NCI-H2107 treated with DMSO at 0.1 percent for 48 hours (cell line): ENCODE results near the gene EIF4G1.

ENCODE experiments used
- DNase-seq: peaks from one replicate; lab custom pipeline; 2025; ENCODE audit not compliant: unreplicated experiment; lab: John Stamatoyannopoulos, UW

EIF4G1 gene

GRCh38 chr3:184350618-184351017 lies 36.2 kb downstream of the EIF4G1 start:
- DNase-seq: no peak

GRCh38 chr3:184351511-184352148 lies 37.2 kb downstream of the EIF4G1 start:
- DNase-seq: no peak

- no peak for DNase-seq
These were observed 37.9 kb downstream of the EIF4G1 start for GRCh38 chr3:184352149-184352785.

- DNase-seq: no peak
These were observed 38.6 kb downstream of the EIF4G1 start for GRCh38 chr3:184352897-184353545.

DNA sequence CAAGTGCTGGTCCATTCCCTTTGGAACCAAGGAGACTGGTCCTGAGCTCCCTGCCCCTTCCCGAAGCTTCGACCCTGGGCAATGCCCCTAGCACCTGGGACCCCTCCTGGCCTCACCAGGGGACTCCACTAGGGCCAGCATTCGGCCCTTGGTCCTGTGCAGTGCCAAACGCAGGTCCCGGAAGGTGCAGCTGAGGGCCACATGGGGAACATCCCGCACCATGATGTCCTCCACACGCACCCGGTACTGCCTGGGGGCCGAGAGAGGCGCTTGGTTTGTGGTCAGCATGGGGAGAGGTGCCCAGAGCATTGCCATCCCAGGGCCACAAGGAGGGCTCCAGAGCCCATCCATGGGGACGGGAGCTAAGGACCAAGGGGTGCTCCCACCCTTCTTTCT lies 39.1 kb downstream of the EIF4G1 start:
- DNase-seq: no peak

DNA sequence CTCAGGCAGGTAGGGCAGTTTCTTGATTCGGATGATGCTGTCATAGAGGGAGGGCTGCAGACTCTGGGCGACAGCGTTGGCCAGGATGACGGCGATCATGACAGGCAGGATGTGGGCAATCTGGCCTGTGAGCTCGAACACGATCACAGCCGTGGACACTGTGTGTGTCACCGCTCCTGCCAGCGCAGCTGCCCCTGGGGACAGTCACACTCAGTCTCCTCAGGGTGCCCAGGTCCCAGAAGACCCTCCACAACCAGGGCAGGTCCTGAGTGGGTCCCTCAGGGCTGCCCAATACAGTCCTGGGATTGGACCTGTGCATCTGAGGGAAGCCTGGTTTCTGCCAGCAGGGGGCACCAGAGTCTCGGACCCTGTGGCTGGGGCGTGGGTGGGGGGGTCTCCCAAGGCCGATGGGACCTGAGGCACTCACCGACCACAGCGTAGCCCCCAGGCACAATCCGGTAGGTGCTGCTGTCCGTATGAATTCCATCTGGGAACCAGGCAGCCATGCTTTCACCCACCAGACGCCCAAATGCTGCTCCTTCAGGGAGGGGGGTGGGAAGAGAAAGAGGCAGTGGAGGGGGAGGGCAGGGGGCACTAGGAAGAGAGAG lies 39.8 kb downstream of the EIF4G1 start:
- DNase-seq: no peak

GRCh38 chr3:184354754-184355153 lies 40.3 kb downstream of the EIF4G1 start:
- no peak for DNase-seq

DNA sequence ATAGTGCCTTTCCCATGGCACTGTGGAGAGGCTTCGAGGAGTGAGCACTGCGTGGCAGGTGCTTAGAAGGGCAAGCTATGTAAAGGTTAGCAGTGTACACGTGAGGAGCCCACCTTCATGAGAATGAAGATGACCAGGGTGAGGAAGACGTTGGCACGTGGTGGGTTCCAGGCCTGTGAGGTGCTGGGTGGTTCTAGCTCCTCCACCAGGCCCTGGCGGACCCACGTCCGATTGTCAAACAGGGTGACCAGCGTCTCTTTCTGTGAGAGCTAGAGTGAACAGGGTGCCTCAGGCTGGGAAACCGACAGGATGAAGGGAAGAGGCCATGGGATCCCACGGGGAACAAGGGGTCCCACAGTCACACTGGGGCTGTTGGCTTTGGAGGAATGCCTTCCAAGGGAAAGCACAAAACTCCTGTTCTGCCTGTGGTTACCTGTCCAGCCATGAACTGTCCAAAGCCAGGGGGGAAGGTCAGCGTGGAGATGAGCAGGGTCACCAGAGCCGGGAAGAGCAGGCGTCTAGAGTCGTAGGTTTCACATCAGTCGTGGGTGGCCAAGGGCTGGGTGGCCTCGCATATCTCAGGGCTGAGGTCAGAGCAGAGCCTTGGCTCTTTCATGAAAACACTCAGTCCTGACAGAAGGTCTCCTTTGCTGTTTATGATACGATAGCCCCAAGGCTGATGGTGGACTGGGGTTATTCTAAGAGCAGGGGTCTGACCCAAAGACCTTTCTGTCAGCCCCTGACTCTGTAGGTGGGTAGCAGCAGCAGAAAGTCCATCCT lies 41.0 kb downstream of the EIF4G1 start:
- no peak for DNase-seq

GRCh38 chr3:184357248-184358123 lies 43.1 kb downstream of the EIF4G1 start:
- DNase-seq: no peak

GRCh38 chr3:184358124-184358767 lies 43.8 kb downstream of the EIF4G1 start:
- no peak for DNase-seq

GRCh38 chr3:184358921-184359350 lies 44.5 kb downstream of the EIF4G1 start:
- no peak for DNase-seq

- no peak for DNase-seq
These were observed 45.2 kb downstream of the EIF4G1 start for GRCh38 chr3:184359610-184360009.

- no peak for DNase-seq
These were observed 45.9 kb downstream of the EIF4G1 start for GRCh38 chr3:184360070-184360928.

GRCh38 chr3:184360929-184361531 lies 46.6 kb downstream of the EIF4G1 start:
- DNase-seq: no peak

GRCh38 chr3:184361532-184361931 lies 47.1 kb downstream of the EIF4G1 start, which contains the start of the genes CLCN2 and POLR2H:
TSS of gene CLCN2 (minus strand) at chr3:184361605. CDS start at chr3:184361479, 126 bp downstream.
TSS of gene POLR2H (plus strand) at chr3:184361710. CDS start at chr3:184363493, 1,783 bp downstream.
- DNase-seq: no peak

- DNase-seq: peak; percentile 82
These were observed 47.7 kb downstream of the EIF4G1 start for GRCh38 chr3:184361932-184362667.
